HepG2 (cell line): ENCODE results near the gene ALKBH2. TPM values are rescaled to one million over a fixed set of nuclear protein-coding genes. Genes with fewer than 3 reads are reported as not detected.

Source experiments
- BRCA1 ChIP-seq: sonication (generic); formaldehyde crosslinking; IDR thresholded peaks from 2 replicates; pipeline ENCODE4 v1.4.0; 2020; ENCODE audit warnings: missing genetic modification reagents
- CREM ChIP-seq, 2 experiments: sonication (generic) in 1 of 2; formaldehyde crosslinking in 1 of 2; IDR thresholded peaks; 2 replicates each; pipeline versions ENCODE4 v1.4.0 to v1.6.1; 2016 to 2020; ENCODE audit warnings: antibody characterized with exemption in 1 of 2, mild to moderate bottlenecking in 1 of 2, missing genetic modification reagents in 1 of 2
- EHMT2 ChIP-seq: fragments of 200-600 bp; sonication (generic); IDR thresholded peaks from 2 replicates; pipeline ENCODE4 v1.7.0; 2017; ENCODE audit warnings: antibody characterized with exemption, low read depth, low read length, borderline replicate concordance
- KDM5A ChIP-seq: fragments of 200-600 bp; sonication (generic); IDR thresholded peaks from 2 replicates; pipeline ENCODE4 v1.7.0; 2018; ENCODE audit warnings: antibody characterized with exemption, mild to moderate bottlenecking, low read length, borderline replicate concordance
- NR2F2 ChIP-seq: IDR thresholded peaks from 2 replicates; pipeline ENCODE4 v1.6.1; 2012; ENCODE audit warnings: low read depth, inconsistent platforms, borderline replicate concordance
- SMAD1 ChIP-seq: sonication (generic); formaldehyde crosslinking; IDR thresholded peaks from 2 replicates; pipeline ENCODE4 v1.4.0; 2020; ENCODE audit warnings: missing genetic modification reagents, low read depth, mild to moderate bottlenecking, borderline replicate concordance
- XBP1 ChIP-seq: sonication (generic); formaldehyde crosslinking; IDR thresholded peaks from 2 replicates; pipeline ENCODE4 v1.5.0; 2020; ENCODE audit warnings: missing genetic modification reagents
- ZKSCAN8 ChIP-seq: IDR thresholded peaks from 2 replicates; pipeline ENCODE4 v1.6.1; 2016; ENCODE audit warnings: borderline replicate concordance, missing genetic modification reagents, missing compliant biosample characterization
- ZNF282 ChIP-seq: fragments of 450-650 bp; IDR thresholded peaks from 2 replicates; pipeline ENCODE4 v1.6.1; 2018; ENCODE audit not compliant: partially characterized antibody
- ZNF546 ChIP-seq: sonication (generic); formaldehyde crosslinking; conservative IDR thresholded peaks from 2 replicates; pipeline ENCODE4 v1.8.1; 2023; ENCODE audit warnings: mild to moderate bottlenecking, missing genetic modification reagents
- ZNF766 ChIP-seq: sonication (generic); formaldehyde crosslinking; IDR thresholded peaks from 2 replicates; pipeline ENCODE4 v1.5.0; 2020; ENCODE audit warnings: missing genetic modification reagents, borderline replicate concordance
- ZNF883 ChIP-seq: sonication (generic); formaldehyde crosslinking; IDR thresholded peaks from 2 replicates; pipeline ENCODE4 v1.5.1; 2020; ENCODE audit warnings: mild to moderate bottlenecking, missing genetic modification reagents; ENCODE audit errors: not compliant biosample characterization
- polyA plus RNA-seq, 8 experiments: library from polyadenylated mRNA; depleted of rRNA in 3 of 8; stranded (reverse) in 7 of 8; unstranded in 1 of 8; fragments of >200 nt; fragmentation: Illumina TruSeq in 4 of 8; extraction: Trizol in 4 of 8; gene quantifications; 2 replicates each; pipeline versions ENCODE4 v1.2.1 to v1.2.3, GENCODE V29; 2011 to 2016; ENCODE audit warnings: low read depth in 4 of 8, missing spikeins in 1 of 8, mixed read lengths in 1 of 8; ENCODE audit not compliant: insufficient read depth in 1 of 8
- total RNA-seq, 5 experiments: library from RNA; depleted of rRNA; stranded (reverse); fragments of >200 nt; fragmentation: Illumina TruSeq; extraction: Trizol; gene quantifications; 2 replicates each; pipeline ENCODE4 v1.2.3, GENCODE V29; 2016; ENCODE audit warnings: low read depth in 1 of 5
- TF ChIP-seq, protein P1 (sequence below): IDR thresholded peaks from 2 replicates; pipeline ENCODE4 v1.6.1; 2012; ENCODE audit warnings: low read depth, low read length, improper control_type of control experiment
- TF ChIP-seq, protein P2 (sequence below): sonication (generic); formaldehyde crosslinking; IDR thresholded peaks from 2 replicates; pipeline ENCODE4 v1.4.0; 2020; ENCODE audit warnings: mild to moderate bottlenecking, missing genetic modification reagents
- TF ChIP-seq, protein P3 (sequence below): sonication (generic); formaldehyde crosslinking; IDR thresholded peaks from 2 replicates; pipeline ENCODE4 v1.4.0; 2020; ENCODE audit warnings: missing genetic modification reagents
- TF ChIP-seq, protein P4 (sequence below): sonication (generic); formaldehyde crosslinking; IDR thresholded peaks from 2 replicates; pipeline ENCODE4 v1.8.1; 2023; ENCODE audit warnings: mild to moderate bottlenecking, missing genetic modification reagents, borderline replicate concordance
- TF ChIP-seq, protein P5 (sequence below): sonication (generic); formaldehyde crosslinking; IDR thresholded peaks from 2 replicates; pipeline ENCODE4 v1.4.0; 2020; ENCODE audit warnings: missing genetic modification reagents, mild to moderate bottlenecking, borderline replicate concordance
- TF ChIP-seq, protein P6 (sequence below): IDR thresholded peaks from 2 replicates; pipeline ENCODE4 v1.6.1; 2016; ENCODE audit warnings: low read depth

ALKBH2 gene
- total and polyA plus RNA-seq, 2 of the 13 experiments (the other 11 are each of a cell fraction or from before 2014, with no cell fraction given) = 21.0 to 40.5 TPM

DNA sequence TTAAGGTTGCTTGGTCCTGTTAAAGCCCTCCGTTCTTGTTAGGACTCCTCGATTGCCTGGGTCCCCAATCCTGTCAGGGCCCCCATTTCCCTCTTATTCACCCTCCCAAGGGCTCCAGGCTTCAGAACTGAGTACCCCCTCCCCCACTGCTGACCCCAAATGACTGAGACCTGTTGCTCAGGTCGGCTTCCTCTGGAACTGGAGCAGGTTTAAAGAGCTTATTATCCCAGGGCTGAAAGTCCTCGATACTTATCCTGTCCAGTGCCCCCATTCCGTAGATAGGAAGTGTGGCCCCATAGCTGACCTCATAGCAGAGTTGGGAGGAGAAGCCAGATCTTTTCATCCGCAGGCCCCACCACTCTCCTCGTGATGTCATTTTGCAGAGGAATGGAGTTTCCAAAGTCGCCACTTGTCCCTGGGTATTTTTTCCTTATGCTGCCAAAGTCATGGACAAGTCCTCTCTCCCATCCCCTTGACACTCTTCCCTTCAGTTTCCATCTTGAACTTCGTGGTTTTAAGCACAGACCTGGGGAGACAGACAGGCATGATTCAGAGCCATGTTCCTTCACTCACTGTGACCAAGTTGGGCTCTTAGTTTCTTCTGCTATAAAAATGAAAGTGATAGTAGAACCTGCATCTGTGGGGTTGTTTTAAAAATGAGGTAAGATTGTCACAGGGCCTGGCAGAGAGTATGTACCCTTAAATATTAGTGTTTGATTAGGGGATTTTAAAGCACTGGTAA is 39.7 kb downstream of the ALKBH2 start (continued):
- TF ChIP-seq, protein P1, sequence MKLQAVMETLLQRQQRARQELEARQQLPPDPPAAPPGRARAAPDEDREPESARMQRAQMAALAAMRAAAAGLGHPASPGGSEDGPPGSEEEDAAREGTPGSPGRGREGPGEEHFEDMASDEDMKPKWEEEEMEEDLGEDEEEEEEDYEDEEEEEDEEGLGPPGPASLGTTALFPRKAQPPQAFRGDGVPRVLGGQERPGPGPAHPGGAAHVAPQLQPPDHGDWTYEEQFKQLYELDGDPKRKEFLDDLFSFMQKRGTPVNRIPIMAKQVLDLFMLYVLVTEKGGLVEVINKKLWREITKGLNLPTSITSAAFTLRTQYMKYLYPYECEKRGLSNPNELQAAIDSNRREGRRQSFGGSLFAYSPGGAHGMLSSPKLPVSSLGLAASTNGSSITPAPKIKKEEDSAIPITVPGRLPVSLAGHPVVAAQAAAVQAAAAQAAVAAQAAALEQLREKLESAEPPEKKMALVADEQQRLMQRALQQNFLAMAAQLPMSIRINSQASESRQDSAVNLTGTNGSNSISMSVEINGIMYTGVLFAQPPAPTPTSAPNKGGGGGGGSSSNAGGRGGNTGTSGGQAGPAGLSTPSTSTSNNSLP = no peak
- TF ChIP-seq, protein P2, sequence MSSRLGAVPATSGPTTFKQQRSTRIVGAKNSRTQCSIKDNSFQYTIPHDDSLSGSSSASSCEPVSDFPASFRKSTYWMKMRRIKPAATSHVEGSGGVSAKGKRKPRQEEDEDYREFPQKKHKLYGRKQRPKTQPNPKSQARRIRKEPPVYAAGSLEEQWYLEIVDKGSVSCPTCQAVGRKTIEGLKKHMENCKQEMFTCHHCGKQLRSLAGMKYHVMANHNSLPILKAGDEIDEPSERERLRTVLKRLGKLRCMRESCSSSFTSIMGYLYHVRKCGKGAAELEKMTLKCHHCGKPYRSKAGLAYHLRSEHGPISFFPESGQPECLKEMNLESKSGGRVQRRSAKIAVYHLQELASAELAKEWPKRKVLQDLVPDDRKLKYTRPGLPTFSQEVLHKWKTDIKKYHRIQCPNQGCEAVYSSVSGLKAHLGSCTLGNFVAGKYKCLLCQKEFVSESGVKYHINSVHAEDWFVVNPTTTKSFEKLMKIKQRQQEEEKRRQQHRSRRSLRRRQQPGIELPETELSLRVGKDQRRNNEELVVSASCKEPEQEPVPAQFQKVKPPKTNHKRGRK = no peak
- TF ChIP-seq ZNF282 (no peak), SMAD1 (CRISPR knock-in tag) (no peak), ZKSCAN8 (CRISPR knock-in tag) (no peak), CREM (IDR thresholded peaks at IDR 0.05) (no peak), CREM (CRISPR knock-in tag; IDR thresholded peaks at IDR 0.05) (no peak), ZNF546 (CRISPR knock-in tag) (no peak), ZNF883 (CRISPR knock-in tag) (no peak), ZNF766 (no peak), XBP1 (no peak), BRCA1 (CRISPR knock-in tag) (no peak), NR2F2 (peak; percentile 18; the same call in 1 of the 2 replicates), KDM5A (no peak), EHMT2 (no peak)
- TF ChIP-seq, protein P3, sequence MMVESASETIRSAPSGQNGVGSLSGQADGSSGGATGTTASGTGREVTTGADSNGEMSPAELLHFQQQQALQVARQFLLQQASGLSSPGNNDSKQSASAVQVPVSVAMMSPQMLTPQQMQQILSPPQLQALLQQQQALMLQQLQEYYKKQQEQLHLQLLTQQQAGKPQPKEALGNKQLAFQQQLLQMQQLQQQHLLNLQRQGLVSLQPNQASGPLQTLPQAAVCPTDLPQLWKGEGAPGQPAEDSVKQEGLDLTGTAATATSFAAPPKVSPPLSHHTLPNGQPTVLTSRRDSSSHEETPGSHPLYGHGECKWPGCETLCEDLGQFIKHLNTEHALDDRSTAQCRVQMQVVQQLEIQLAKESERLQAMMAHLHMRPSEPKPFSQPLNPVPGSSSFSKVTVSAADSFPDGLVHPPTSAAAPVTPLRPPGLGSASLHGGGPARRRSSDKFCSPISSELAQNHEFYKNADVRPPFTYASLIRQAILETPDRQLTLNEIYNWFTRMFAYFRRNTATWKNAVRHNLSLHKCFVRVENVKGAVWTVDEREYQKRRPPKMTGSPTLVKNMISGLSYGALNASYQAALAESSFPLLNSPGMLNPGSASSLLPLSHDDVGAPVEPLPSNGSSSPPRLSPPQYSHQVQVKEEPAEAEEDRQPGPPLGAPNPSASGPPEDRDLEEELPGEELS = no peak
- TF ChIP-seq, protein P4, sequence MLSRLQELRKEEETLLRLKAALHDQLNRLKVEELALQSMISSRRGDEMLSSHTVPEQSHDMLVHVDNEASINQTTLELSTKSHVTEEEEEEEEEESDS (CRISPR knock-in tag) = no peak
- TF ChIP-seq, protein P5, sequence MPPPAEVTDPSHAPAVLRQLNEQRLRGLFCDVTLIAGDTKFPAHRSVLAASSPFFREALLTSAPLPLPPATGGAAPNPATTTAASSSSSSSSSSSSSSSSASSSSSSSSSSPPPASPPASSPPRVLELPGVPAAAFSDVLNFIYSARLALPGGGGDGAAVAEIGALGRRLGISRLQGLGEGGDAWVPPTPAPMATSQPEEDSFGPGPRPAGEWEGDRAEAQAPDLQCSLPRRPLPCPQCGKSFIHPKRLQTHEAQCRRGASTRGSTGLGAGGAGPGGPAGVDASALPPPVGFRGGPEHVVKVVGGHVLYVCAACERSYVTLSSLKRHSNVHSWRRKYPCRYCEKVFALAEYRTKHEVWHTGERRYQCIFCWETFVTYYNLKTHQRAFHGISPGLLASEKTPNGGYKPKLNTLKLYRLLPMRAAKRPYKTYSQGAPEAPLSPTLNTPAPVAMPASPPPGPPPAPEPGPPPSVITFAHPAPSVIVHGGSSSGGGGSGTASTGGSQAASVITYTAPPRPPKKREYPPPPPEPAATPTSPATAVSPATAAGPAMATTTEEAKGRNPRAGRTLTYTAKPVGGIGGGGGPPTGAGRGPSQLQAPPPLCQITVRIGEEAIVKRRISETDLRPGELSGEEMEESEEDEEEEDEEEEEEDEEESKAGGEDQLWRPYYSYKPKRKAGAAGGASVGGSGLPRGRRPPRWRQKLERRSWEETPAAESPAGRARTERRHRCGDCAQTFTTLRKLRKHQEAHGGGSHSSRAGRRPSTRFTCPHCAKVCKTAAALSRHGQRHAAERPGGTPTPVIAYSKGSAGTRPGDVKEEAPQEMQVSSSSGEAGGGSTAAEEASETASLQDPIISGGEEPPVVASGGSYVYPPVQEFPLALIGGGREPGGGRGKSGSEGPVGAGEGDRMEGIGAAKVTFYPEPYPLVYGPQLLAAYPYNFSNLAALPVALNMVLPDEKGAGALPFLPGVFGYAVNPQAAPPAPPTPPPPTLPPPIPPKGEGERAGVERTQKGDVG = no peak
- TF ChIP-seq, protein P6, sequence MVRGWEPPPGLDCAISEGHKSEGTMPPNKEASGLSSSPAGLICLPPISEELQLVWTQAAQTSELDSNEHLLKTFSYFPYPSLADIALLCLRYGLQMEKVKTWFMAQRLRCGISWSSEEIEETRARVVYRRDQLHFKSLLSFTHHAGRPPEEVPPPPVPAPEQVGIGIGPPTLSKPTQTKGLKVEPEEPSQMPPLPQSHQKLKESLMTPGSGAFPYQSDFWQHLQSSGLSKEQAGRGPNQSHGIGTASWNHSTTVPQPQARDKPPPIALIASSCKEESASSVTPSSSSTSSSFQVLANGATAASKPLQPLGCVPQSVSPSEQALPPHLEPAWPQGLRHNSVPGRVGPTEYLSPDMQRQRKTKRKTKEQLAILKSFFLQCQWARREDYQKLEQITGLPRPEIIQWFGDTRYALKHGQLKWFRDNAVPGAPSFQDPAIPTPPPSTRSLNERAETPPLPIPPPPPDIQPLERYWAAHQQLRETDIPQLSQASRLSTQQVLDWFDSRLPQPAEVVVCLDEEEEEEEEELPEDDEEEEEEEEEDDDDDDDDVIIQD (CRISPR knock-in tag) = no peak
